Thyroid gland (tissue), 4 donors: ENCODE results near the gene CBFA2T3. TPM values are rescaled to one million over a fixed set of nuclear protein-coding genes. Genes with fewer than 3 reads are reported as not detected.

Experiments used
- DNase-seq, 2 donors: peaks; one replicate each; pipeline ENCODE4 v3.0.0-alpha.2; 2019
- H3K27ac ChIP-seq, 3 donors: fragments of 200-600 bp; sonication (generic); 1 replicate in 2 of 3; 2 replicates in 1 of 3; pipeline ENCODE4 v1.5.1; 2016 to 2019; ENCODE audit warnings: mild to moderate bottlenecking in 1 of 3, moderate library complexity in 1 of 3
- H3K27me3 ChIP-seq: fragments of 200-600 bp; sonication (generic); one replicate; pipeline ENCODE4 v1.5.1; 2019
- H3K36me3 ChIP-seq, 2 donors: fragments of 200-600 bp; sonication (generic); one replicate each; pipeline ENCODE4 v1.5.1; 2016 to 2019
- H3K4me1 ChIP-seq, 2 donors: fragments of 200-600 bp; sonication (generic); one replicate each; pipeline ENCODE4 v1.5.1; 2017 to 2019
- H3K4me3 ChIP-seq, 3 donors: fragments of 200-600 bp; sonication (generic); replicated peaks in 1 of 3; 1 replicate in 2 of 3; 2 replicates in 1 of 3; pipeline ENCODE4 v1.5.1; 2016; ENCODE audit warnings: mild to moderate bottlenecking in 1 of 3
- H3K9me3 ChIP-seq: fragments of 200-600 bp; sonication (generic); one replicate; pipeline ENCODE4 v1.5.1; 2017
- CTCF ChIP-seq, 6 experiments: fragments of 200-600 bp in 3 of 6; fragments of 450-650 bp in 3 of 6; sonication (generic) in 3 of 6; IDR thresholded peaks; one replicate each; pipeline ENCODE4 v1.5.1; 2016 to 2019; ENCODE audit warnings: antibody characterized with exemption in 6 of 6, mild to moderate bottlenecking in 2 of 6, inconsistent platforms in 1 of 6, moderate library complexity in 1 of 6
- POLR2A ChIP-seq, 2 donors: fragments of 450-650 bp; IDR thresholded peaks; one replicate each; pipeline ENCODE4 v1.6.1; 2017; ENCODE audit warnings: antibody characterized with exemption in 2 of 2, mild to moderate bottlenecking in 2 of 2, moderate library complexity in 1 of 2
- WGBS, 2 donors: methylation state at CpG; one replicate each; pipeline ENCODE4 v1.1.5; 2017; 5-methylcytosine and 5-hydroxymethylcytosine counted together
- intact Hi-C: fragments of 100-400 bp; cut with DNase I; formaldehyde crosslinking; loops from one replicate; pipeline ENCODE4 v1.15.1; 2023
- total RNA-seq, 4 donors: library from RNA; depleted of rRNA; stranded (reverse); fragments of >200 nt; gene quantifications; one replicate each; pipeline ENCODE4 v1.2.3, GENCODE V29; 2016

The CBFA2T3 gene
- total RNA-seq, 4 donors from 2014 or later: 1.3 to 3.8 (median 2.6) TPM

DNA sequence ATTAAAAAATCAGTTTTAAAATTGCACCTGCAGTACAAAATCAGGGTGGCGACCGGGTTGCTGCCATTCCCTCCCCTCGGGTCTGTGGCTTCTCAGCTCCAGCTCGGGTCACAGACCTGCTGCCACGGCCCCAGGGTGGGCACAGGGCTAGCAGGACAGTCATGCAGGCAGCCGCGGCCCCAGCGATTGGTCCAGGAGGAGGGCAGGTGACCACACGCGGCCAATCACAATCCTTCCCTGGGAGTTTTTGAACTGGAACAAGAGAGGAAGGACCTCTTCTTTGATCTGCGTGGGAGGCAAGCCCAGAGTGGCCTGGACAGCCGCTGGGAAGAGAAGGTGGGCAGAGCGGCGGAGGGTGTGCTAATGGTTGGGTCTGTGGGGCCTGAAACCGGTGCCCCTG, 25.5 kb downstream of the CBFA2T3 start:
- Histone ChIP-seq H3K4me1 (no peaks in the 10 kb centered on the region), H3K27me3 (no peaks in the 10 kb centered on the region), H3K9me3 (no peaks in the 10 kb centered on the region), H3K27ac (no peak overlapping the region), H3K36me3 (no peaks in the 10 kb centered on the region), H3K4me3 (no peak overlapping the region)
- 82 to 91% methylated on average over 14 of the region's 15 CpGs for WGBS, 2 donors
- DNase-seq: no peak
- intact Hi-C loops: no loop called here
- TF ChIP-seq CTCF (IDR thresholded peaks at IDR 0.05): no peak
- TF ChIP-seq POLR2A (IDR thresholded peaks at IDR 0.05): no peak

GRCh38 chr16:88948781-88949490, 28.1 kb downstream of the CBFA2T3 start:
- Histone ChIP-seq H3K36me3 (no peaks in the 10 kb centered on the region), H3K27ac (no peak overlapping the region), H3K4me1 (no peaks in the 10 kb centered on the region), H3K4me3 (no peak overlapping the region), H3K27me3 (no peaks in the 10 kb centered on the region), H3K9me3 (no peaks in the 10 kb centered on the region)
- DNase-seq: no peak
- intact Hi-C loops: loop anchor here (10.0 kb wide), 1 partner anchor 226 kb away; the partner anchor contains the start of gene CDH15
- 74% methylated on average over 17 of the region's 17 CpGs for WGBS, 2 donors
- TF ChIP-seq CTCF (IDR thresholded peaks at IDR 0.05) (no peak), POLR2A (IDR thresholded peaks at IDR 0.05) (no peak)

DNA sequence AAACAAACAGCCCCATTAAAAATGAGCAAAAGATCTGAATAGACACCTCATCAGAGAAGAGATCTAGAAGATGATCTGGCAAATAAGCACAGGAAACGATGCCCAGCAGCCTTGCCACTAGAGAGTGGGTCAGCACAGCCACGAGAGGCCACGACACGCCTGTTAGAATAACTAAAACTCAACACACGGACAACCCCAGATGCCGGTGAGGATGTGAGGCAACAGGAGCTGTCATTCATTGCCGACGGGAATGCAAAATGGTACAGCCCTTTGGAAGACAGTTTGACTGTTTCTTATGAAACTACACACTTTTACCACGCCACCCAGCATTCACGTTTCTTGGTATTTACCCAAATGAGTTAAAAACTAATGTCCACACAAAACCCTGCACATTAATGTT, 31.5 kb downstream of the CBFA2T3 start:
- no peak for TF ChIP-seq CTCF (IDR thresholded peaks at IDR 0.05)
- no peak for TF ChIP-seq POLR2A (IDR thresholded peaks at IDR 0.05)
- intact Hi-C loops: loop anchor here (10.0 kb wide), 1 partner anchor 229 kb away; the partner anchor contains the start of gene CDH15
- Histone ChIP-seq H3K27ac (no peak overlapping the region), H3K36me3 (no peaks in the 10 kb centered on the region), H3K4me1 (peaks cover 0 to 9% of the 10 kb centered on the region in 2 donors), H3K27me3 (no peaks in the 10 kb centered on the region), H3K4me3 (no peak overlapping the region), H3K9me3 (no peaks in the 10 kb centered on the region)
- 72 to 76% methylated on average over 10 of the region's 10 CpGs for WGBS, 2 donors
- DNase-seq: no peak

DNA sequence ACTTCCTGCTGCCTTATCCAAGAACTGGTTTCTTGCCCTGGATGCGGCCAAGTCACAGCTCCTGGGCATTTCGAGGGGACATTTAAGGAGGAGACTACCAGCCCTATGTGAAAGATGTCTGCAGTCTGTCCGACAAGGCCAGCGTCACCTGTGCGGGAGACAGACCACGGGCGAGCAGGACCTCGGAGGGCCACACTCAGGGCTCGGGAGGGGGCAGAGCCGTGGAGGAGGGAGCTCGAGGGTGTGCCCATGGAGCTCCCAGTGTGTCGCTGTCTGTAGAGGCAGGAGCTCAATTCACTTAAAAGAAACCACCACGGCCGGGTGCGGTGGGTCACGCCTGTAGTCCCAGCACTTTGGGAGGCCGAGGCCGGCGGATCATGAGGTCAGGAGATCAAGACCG, 33.3 kb downstream of the CBFA2T3 start:
- TF ChIP-seq CTCF (IDR thresholded peaks at IDR 0.05): no peak
- no peak for TF ChIP-seq POLR2A (IDR thresholded peaks at IDR 0.05)

GRCh38 chr16:88943131-88943664, 33.8 kb downstream of the CBFA2T3 start:
- no peaks in the 10 kb centered on the region for H3K9me3 ChIP-seq
- H3K27me3 ChIP-seq: no peaks in the 10 kb centered on the region
- no peak for DNase-seq
- 85 to 89% methylated on average over 11 to 13 of the region's 18 CpGs for WGBS, 2 donors
- no peak for TF ChIP-seq POLR2A (IDR thresholded peaks at IDR 0.05)
- TF ChIP-seq CTCF (IDR thresholded peaks at IDR 0.05): no peak
- H3K4me3 ChIP-seq: no peak overlapping the region
- H3K4me1 ChIP-seq: peaks cover 0 to 26% of the 10 kb centered on the region in 2 donors
- H3K36me3 ChIP-seq: no peaks in the 10 kb centered on the region
- no peak overlapping the region for H3K27ac ChIP-seq
- intact Hi-C loops: loop anchor here (10.0 kb wide), 1 partner anchor 232 kb away; the partner anchor contains the start of gene CDH15

More for the DNA sequence above, 33.3 kb downstream of the CBFA2T3 start:
- Histone ChIP-seq H3K27ac (no peak overlapping the region), H3K4me1 (peaks cover 0 to 22% of the 10 kb centered on the region in 2 donors), H3K4me3 (no peak overlapping the region), H3K9me3 (no peaks in the 10 kb centered on the region), H3K27me3 (no peaks in the 10 kb centered on the region), H3K36me3 (no peaks in the 10 kb centered on the region)
- intact Hi-C loops: loop anchor here (10.0 kb wide), 1 partner anchor 231 kb away; the partner anchor contains the start of gene CDH15
- 93 to 95% methylated on average over 19 to 20 of the region's 20 CpGs for WGBS, 2 donors
- DNase-seq: no peak
